SU-DHL-6 (cell line): ENCODE measurements around the gene RASA3.

Experiments
- H2AFZ ChIP-seq: fragments of 200-600 bp; sonication (generic); 2 replicates; pipeline ENCODE4 v1.6.1; 2014; ENCODE audit warnings: low read depth, mild to moderate bottlenecking, moderate library complexity, mixed read lengths, antibody characterized with exemption, low read length; ENCODE audit not compliant: severe bottlenecking
- H3F3A ChIP-seq: fragments of 200-600 bp; shearing (Covaris generic); 2 replicates; pipeline ENCODE4 v1.6.0; 2016; ENCODE audit warnings: antibody characterized with exemption, mild to moderate bottlenecking; ENCODE audit not compliant: insufficient read depth
- H3K27ac ChIP-seq: fragments of 200-600 bp; sonication (generic); 2 replicates; pipeline ENCODE4 v1.5.1; 2016; ENCODE audit warnings: low read depth, mild to moderate bottlenecking, low read length, moderate library complexity, mixed read lengths
- H3K27me3 ChIP-seq: fragments of 200-600 bp; sonication (generic), shearing (Covaris generic); 2 replicates; pipeline ENCODE4 v1.6.0; 2014; ENCODE audit warnings: mild to moderate bottlenecking, low read length
- H3K36me3 ChIP-seq: fragments of 200-600 bp; sonication (generic); 2 replicates; pipeline ENCODE4 v1.6.1; 2014; ENCODE audit warnings: mild to moderate bottlenecking, low read length, mixed read lengths
- H3K4me2 ChIP-seq: fragments of 300-600, 200-600 bp; shearing (Covaris generic), sonication (generic); 2 replicates; pipeline ENCODE4 v1.6.0; 2014; ENCODE audit warnings: low read length, low read depth, mild to moderate bottlenecking; ENCODE audit not compliant: poor library complexity, severe bottlenecking
- H3K4me3 ChIP-seq: fragments of 200-600 bp; sonication (generic); 2 replicates; pipeline ENCODE4 v1.5.1; 2014; ENCODE audit warnings: antibody characterized with exemption, low read length, mild to moderate bottlenecking, mixed read lengths; ENCODE audit not compliant: insufficient read depth, poor library complexity, severe bottlenecking
- H3K79me2 ChIP-seq: fragments of 200-600 bp; sonication (generic); 2 replicates; pipeline ENCODE4 v1.6.1; 2014; ENCODE audit warnings: mild to moderate bottlenecking, low read length, moderate library complexity; ENCODE audit not compliant: insufficient read depth
- H3K9ac ChIP-seq: fragments of 200-600 bp; sonication (generic); 2 replicates; pipeline ENCODE4 v1.7.0; 2014; ENCODE audit warnings: mild to moderate bottlenecking, low read length
- H3K9me2 ChIP-seq: fragments of 200-600 bp; sonication (generic); replicated peaks from 2 replicates; pipeline ENCODE4 v1.6.1; 2014; ENCODE audit warnings: low read length; ENCODE audit not compliant: insufficient read depth
- H3K9me3 ChIP-seq: fragments of 200-600 bp; sonication (generic); 2 replicates; pipeline ENCODE4 v1.6.1; 2014; ENCODE audit warnings: low read length, mixed read lengths; ENCODE audit not compliant: insufficient read depth
- H4K20me1 ChIP-seq: fragments of 200-600 bp; sonication (generic); 2 replicates; pipeline ENCODE4 v1.6.1; 2014; ENCODE audit warnings: low read depth, mild to moderate bottlenecking, antibody characterized with exemption, low read length, moderate library complexity, mixed read lengths
- CTCF ChIP-seq: fragments of 200-600 bp; sonication (generic); IDR thresholded peaks from one replicate; pipeline ENCODE4 v1.5.1; 2017; ENCODE audit warnings: antibody characterized with exemption, mild to moderate bottlenecking, low read length, moderate library complexity; ENCODE audit not compliant: insufficient read depth, poor library complexity, severe bottlenecking
- EZH2phosphoT487 ChIP-seq: fragments of 200-600 bp; sonication (generic), shearing (Covaris generic); conservative IDR thresholded peaks from 2 replicates; pipeline ENCODE4 v1.6.1; 2018; ENCODE audit warnings: mild to moderate bottlenecking, antibody characterized with exemption, low read length, moderate library complexity, mixed read lengths

The RASA3 gene

GRCh38 chr13:114005206-114005724 lies 127.2 kb downstream of the RASA3 start:
- Histone ChIP-seq H3K36me3 (no peaks in the 10 kb centered on the region), H3K27ac (no peak overlapping the region)

GRCh38 chr13:114004420-114005205 lies 127.8 kb downstream of the RASA3 start:
- H3K9me3 ChIP-seq = no peaks in the 10 kb centered on the region
- TF ChIP-seq EZH2phosphoT487 = no peak
- no peak for TF ChIP-seq CTCF
- no peak overlapping the region for H3K4me2 ChIP-seq
- no peaks in the 10 kb centered on the region for H3K27me3 ChIP-seq
- H3F3A ChIP-seq = no peaks in the 10 kb centered on the region
- H3K36me3 ChIP-seq = no peaks in the 10 kb centered on the region
- no peaks in the 10 kb centered on the region for H3K9me2 ChIP-seq
- H3K9ac ChIP-seq = no peak overlapping the region
- H3K4me3 ChIP-seq = no peak overlapping the region
- no peak overlapping the region for H3K27ac ChIP-seq
- H3K79me2 ChIP-seq = no peaks in the 10 kb centered on the region
- no peak overlapping the region for H2AFZ ChIP-seq
- H4K20me1 ChIP-seq = no peaks in the 10 kb centered on the region

More at GRCh38 chr13:114005206-114005724, 127.2 kb downstream of the RASA3 start:
- no peaks in the 10 kb centered on the region for H3K79me2 ChIP-seq
- no peak overlapping the region for H3K4me3 ChIP-seq
- H3K27me3 ChIP-seq = no peaks in the 10 kb centered on the region
- TF ChIP-seq EZH2phosphoT487 = no peak
- no peak for TF ChIP-seq CTCF
- no peaks in the 10 kb centered on the region for H3K9me3 ChIP-seq
- H4K20me1 ChIP-seq = no peaks in the 10 kb centered on the region
- no peaks in the 10 kb centered on the region for H3F3A ChIP-seq
- H3K9me2 ChIP-seq = no peaks in the 10 kb centered on the region
- no peak overlapping the region for H2AFZ ChIP-seq
- no peak overlapping the region for H3K9ac ChIP-seq
- H3K4me2 ChIP-seq = no peak overlapping the region

GRCh38 chr13:114002771-114003321 lies 129.6 kb downstream of the RASA3 start:
- Histone ChIP-seq H3K4me3 (no peak overlapping the region), H3K36me3 (no peaks in the 10 kb centered on the region), H3F3A (no peaks in the 10 kb centered on the region), H3K4me2 (no peak overlapping the region), H3K27ac (no peak overlapping the region), H2AFZ (no peak overlapping the region), H3K9me2 (no peaks in the 10 kb centered on the region), H3K79me2 (no peaks in the 10 kb centered on the region), H3K9me3 (no peaks in the 10 kb centered on the region), H4K20me1 (no peaks in the 10 kb centered on the region), H3K27me3 (no peaks in the 10 kb centered on the region), H3K9ac (no peak overlapping the region)
- TF ChIP-seq CTCF = no peak
- TF ChIP-seq EZH2phosphoT487 = no peak
